Suppressor macrophage treated with lipopolysaccharide for 1 hour (primary cell): ENCODE measurements around the gene WNT6.

Experiments used
- DNase-seq, 3 donors: peaks; one replicate each; pipeline ENCODE4 v3.0.0-alpha.2; 2020 to 2022

The WNT6 gene

GRCh38 chr2:218894151-218894879 is 34.7 kb downstream of the WNT6 start:
- no peak for DNase-seq

- no peak for DNase-seq
Measured at GRCh38 chr2:218894880-218895157, 35.2 kb downstream of the WNT6 start.

- DNase-seq = no peak
Measured at GRCh38 chr2:218895326-218895725, 35.7 kb downstream of the WNT6 start.

- no peak for DNase-seq
Measured at GRCh38 chr2:218895759-218896500, 36.3 kb downstream of the WNT6 start.

DNA sequence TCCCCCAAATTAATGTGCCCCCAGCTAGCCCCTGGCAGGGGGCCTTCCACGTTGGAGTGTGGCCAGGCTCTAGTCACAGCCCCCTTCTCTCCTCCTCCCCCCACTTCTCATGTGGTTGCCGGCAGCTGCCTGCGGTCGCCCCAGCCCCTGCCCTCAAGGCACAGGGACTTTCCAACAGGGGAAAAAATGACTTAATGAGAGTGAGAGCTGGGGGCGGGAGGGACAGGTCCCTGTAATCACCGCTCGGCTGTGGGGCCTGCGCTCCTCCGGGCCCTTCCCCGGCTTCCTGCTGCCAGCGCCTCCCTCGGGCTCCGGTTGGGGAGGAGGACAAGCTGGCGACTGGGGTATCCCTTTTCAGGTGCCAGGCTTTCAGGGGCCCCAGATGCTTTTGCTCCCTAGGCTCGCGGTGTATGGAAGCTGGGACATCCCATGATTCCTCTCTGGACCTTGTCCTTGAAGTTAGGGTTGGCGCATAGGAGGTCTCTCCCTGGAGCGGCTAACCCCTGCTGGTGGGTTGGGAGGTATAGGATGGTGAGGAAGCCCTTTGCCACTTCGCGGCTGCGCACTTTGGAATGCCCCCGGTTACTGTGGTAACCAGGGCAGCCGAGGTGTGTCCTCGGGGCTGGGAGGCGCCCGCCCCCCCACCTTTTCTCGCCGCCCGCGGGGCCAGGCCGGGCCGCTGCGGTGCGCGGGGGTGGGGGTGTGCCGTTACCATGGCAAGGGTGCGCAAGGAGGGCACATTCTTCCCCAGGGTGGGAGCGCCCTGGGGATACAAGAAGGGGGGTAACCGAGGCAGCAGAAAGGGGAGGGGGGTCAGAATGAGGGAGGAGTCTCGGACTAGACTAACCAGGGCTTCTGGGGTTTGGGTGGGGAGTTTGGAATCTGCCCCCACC is 37.1 kb downstream of the WNT6 start:
- DNase-seq = peak; percentile 76 to 87 (median 82)

GRCh38 chr2:218897394-218898108 is 37.9 kb downstream of the WNT6 start:
- DNase-seq = no peak

- peak; percentile 65 to 83 (median 81) for DNase-seq
Measured at GRCh38 chr2:218898109-218898878, 38.7 kb downstream of the WNT6 start.

GRCh38 chr2:218899147-218899546 is 39.5 kb downstream of the WNT6 start:
- no peak for DNase-seq

DNA sequence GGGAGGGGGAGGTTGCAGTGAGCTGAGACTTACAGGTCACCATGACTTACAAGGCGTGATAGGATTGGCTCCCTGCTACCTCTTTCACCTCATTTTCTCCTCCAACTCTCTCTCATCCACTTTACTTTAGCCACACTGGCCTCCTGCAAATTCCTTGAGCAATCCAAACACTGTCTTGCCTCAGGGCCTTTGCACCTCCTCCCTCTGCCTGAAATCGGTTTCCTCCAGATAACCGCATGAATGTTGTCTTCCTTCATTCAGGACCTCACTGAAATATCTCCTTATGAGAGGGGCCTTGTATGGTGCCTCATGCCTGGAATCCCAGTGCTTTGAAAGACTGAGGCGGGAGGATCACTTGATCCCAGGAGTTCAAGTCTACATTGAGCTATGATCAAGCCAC is 42.8 kb downstream of the WNT6 start:
- DNase-seq = no peak

DNA sequence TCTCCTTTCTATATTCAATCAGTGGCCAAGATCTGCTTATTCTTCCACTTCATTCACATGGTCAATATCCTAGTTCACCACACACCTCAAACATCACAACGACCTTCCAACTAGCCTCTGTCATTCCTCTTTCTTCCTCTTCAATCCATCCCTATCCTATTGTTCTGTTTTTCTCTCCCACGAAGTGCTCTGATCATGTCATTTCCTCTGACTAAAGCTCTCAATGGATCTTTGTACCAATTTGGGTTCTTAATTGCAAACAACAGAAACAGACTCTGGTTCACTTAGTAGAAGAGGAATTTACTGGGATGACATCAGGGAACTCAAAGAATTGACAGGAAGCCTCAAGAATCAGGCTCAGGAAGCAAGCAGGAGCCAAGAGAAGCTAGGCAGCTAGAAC is 44.6 kb downstream of the WNT6 start:
- DNase-seq = peak in 1 of 3 donors; percentile 32

DNA sequence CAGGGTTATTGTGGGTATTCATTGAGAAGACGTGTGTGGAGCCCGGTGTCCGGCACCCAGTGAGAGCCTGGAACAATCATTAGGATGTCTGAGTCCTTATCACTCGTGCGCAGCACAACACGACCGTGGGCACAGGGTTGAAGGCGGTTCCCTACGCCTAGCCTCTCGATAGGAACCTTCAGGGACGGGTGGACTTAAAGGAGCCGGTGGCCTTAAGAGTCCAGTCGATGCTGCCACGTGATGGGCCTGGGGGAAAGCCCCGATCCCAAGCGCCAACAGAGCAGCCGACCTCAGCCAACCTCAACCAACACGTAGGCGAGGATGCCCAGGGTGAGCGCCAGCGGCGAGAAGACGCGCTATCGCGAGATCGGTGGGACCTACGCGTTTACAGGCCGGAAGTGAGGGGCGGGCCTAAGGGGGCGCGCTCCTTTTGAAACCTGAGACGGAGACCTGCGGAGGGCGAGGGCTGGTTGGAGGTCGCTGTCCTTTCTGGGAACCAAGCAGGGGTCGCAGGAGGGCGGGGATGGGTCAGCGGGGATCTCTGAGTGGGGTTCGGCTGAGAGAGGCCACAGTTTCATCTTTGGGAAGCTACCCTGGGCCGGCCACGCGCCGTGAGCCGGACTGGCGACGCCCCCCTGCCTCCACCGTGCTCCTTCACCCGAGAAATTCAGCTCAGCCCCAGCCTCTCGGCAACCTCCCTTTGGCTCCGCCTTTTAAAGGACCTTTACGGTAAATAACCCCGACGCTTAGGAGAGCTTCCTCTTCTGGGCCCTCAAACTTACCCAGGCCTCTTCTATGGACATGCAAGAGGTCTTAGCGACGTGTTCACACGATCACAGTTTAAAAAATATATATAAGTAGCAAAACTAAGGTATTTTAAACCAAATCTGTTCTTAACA is 49.4 kb downstream of the WNT6 start:
- peak; percentile 96 to 97 (median 96) for DNase-seq

DNA sequence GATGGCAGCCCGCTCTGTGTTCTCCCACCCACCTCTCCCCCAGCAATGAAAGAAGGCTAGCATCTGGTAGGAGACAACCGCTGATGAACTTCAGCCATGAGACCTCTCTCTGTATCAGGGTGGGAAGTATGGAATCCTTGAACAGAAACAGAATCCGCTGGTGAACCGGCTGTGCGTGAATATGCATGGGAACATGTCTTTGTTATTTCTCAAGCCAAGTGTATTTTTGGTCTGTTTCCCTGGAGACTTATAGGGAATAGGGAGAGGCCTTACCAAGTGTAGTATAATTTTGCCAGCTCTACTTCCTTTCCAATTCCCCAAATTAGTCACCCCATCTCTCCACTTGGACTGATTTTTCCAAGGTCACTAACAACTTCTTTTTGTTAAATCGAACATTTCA is 51.1 kb downstream of the WNT6 start:
- DNase-seq = no peak

- DNase-seq = no peak
Measured at GRCh38 chr2:218920504-218920903, 60.9 kb downstream of the WNT6 start.
